Measurements from ENCODE around the gene EIF1AY.
"Not testable (repeated sequence)": the region's sequence is repeated elsewhere in the genome, so short reads cannot be mapped to it uniquely, and the experiment has no call there.

EIF1AY gene

GRCh38 chrY:20575531-20576121 is at the start of gene EIF1AY:
EIF1AY (plus strand) TSS chrY:20575776; CDS start chrY:20575872, 96 bp downstream.
- peak; percentile 96 for DNase-seq (ENCODE audit: low spot score)

DNA sequence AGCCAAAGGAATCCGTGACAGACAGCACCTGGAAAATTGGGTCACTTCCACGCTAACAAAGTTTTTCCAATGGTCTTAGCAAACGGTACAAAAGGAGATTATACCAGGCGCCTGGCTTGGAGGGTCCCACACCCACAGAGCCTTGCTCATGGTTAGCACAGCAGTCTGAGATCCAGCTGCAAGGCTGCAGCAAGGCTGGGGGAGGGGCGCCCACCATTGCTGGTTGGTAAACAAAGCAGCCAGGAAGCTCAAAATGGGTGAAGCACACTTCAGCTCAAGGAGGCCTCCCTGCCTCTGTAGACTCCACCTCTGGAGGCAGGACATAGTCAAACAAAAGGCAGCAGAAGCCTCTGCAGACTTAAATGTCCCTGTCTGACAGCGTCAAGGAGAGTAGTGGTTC is 47.1 kb upstream of the EIF1AY start:
- DNase-seq (ENCODE audit: low spot score): no peak

DNA sequence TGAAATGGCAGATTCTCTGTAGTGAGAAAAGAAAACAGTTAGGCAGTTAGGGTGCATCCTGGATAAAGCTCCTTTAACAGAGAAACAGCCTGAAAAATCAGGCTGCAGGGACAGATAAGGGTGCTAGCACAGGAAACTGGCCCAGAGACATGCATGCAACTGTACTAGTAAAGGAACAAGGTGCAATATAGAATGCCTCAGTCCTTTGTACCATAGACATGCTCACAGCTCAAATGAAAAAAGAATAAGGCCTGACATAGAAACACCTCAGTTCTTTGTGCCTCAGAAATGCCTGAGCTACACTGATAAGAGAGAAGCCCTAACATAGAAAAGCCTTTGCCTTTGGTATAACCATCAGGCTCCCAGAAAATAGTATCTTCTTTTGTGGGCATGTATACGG is 37.4 kb upstream of the EIF1AY start:
- no peak for DNase-seq (ENCODE audit: low spot score)

GRCh38 chrY:20538933-20539332 is 36.6 kb upstream of the EIF1AY start:
- DNase-seq (ENCODE audit: low spot score): no peak

- DNase-seq (ENCODE audit: low spot score): no peak
Measured at GRCh38 chrY:20544451-20544960, 31.1 kb upstream of the EIF1AY start.

GRCh38 chrY:20546071-20546470 is 29.5 kb upstream of the EIF1AY start:
- no peak for DNase-seq (ENCODE audit: low spot score)

GRCh38 chrY:20549289-20549688 is 26.3 kb upstream of the EIF1AY start:
- no peak for DNase-seq (ENCODE audit: low spot score)

DNA sequence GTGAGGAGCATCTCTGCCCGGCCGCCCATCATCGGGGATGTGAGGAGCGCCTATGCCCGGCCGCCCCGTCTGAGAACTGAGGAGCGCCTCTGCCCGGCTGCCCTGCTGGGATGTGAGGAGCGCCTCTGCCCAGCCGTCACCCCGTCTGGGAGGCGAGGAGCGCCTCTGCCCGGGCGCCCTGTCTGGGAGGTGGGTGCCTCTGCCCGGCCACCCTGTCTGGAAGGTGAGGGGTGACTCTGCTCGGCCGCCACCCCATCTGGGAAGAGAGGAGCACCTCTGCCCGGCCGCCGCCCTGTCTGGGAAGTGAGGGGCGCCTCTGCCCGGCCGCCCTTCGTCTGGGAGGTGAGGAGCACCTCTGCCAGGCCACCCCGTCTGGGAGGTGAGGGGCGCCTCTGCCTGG is 23.7 kb upstream of the EIF1AY start:
- DNase-seq (ENCODE audit: low spot score): no peak

DNA sequence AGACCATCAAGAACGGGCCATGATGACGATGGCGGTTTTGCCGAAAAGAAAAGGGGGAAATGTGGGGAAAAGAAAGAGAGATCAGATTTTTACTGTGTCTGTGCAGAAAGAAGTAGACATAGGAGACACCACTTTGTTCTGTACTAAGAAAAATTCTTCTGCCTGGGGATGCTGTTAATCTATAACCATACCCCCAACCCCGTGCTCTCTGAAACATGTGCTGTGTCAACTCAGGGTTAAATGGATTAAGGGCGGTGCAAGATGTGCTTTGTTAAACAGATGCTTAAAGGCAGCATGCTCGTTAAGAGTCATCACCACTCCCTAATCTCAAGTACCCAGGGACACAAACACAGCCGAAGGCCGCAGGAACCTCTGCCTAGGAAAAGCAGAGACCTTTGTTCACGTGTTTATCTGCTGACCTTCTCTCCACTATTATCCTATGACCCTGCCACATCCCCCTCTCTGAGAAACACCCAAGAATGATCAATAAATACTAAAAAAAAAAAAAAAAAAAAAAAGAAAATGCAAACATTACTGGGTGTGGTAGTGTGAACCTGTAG is 22.7 kb upstream of the EIF1AY start:
- not testable (repeated sequence) for DNase-seq (ENCODE audit: low spot score)

GRCh38 chrY:20555820-20556219 is 19.8 kb upstream of the EIF1AY start:
- DNase-seq (ENCODE audit: low spot score): no peak

GRCh38 chrY:20558677-20559076 is 16.9 kb upstream of the EIF1AY start:
- peak; percentile 82 for DNase-seq (ENCODE audit: low spot score)

DNA sequence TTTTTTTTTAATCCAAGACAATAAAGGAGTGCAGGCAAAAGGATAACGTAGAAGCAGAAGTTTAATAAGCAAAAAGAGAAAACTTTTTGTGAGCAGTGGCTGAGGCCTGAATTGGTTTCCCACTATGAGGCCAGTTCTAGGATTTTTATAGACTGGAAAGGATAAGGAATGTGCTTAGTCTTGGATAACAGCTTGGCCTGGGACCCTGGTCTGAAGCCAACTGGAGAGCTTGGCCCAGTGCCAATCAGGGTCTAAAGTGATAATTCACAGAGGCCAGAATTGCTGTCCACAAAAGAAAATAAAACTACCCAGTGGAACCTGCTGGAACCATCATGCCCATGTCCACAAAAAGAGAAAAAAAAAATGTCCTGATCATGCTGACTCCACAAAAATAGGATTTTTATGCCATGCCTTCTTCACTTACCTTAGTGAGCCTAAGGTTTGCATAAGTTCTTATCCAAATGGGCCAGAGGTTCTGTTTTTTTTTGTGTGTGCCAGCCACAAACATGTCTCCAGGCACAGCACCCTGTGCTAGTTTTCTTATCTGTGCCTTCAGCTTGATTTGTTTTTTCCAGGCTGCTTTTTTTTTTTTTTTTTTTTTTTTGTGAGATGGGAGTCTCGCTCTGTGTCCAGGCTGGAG is 15.6 kb upstream of the EIF1AY start:
- DNase-seq (ENCODE audit: low spot score): peak; percentile 84

- peak; percentile 51 for DNase-seq (ENCODE audit: low spot score)
Measured at GRCh38 chrY:20571306-20571705, 4.3 kb upstream of the EIF1AY start.

DNA sequence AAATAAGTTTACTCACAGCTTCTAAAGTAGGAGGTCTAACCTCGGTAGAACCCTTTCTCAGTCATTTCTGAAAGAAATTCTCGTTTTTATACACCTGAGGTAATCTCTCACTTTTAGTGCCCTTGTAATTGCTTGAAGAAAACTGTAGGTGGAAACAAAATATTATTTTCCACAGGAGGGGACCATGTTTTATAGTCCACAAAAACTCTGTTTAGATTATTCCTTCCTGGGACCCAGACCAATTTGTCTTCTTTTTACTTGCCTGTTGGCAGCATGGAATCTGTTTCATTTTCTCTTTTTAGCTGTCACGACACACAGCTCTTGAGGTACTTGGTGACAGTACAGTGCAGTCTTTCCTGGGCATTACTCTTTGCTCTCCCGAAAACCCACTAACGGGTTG is 930 bp downstream of the EIF1AY start:
- peak; percentile 69 for DNase-seq (ENCODE audit: low spot score)

- DNase-seq (ENCODE audit: low spot score): no peak
Measured at GRCh38 chrY:20578206-20578605, 2.6 kb downstream of the EIF1AY start.

DNA sequence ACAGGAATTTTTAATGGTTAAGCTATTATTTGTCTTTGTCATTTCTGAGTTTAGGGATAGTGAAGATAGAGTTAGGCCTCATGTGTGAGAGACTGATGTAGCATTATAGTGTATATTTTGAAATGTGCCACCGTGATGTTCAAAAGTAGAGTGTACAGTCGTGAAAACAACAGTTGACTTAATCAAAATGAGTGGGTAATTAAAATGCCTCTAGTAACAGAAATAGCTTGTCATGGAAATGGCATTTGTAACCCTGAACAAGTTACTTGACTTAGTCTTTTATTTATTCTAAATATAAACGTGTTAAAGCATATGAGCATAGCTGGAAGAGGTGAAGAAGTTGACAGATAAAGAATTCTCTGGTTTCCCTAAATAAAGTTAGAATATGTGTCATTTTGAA is 6.1 kb downstream of the EIF1AY start:
- peak; percentile 18 for DNase-seq (ENCODE audit: low spot score)

DNA sequence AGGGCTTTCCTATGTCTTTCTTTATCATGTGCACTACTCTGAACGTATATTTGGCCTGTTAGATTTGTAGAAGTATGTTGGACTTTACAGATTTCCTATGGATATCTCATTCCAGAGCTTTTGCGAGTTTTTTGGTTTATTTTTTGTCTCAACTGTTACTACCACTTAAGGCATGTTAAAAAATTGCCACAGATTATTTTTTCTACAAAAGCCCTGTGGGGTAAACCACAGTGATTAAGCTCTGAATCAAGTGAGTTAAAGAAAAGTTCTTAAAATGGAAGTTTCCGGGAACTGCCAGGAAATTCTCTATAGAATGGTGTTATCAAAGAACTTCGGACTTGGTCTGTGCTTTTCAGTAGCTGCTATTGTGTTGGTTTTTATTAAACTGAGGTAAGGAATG is 10.6 kb downstream of the EIF1AY start:
- DNase-seq (ENCODE audit: low spot score): peak; percentile 3

Data from hematopoietic multipotent progenitor cell treated with erythropoietin and hydrocortisone succinate and interleukin-3 and kit ligand, for 17 days (in vitro differentiated cells).